Neuronal stem cell (in vitro differentiated cells): ENCODE measurements around the gene MTUS2.
A peak's percentile ranks its signal among the peaks of the same experiment; 100 is the strongest.
"Not testable (repeated sequence)": the region's sequence is repeated elsewhere in the genome, so short reads cannot be mapped to it uniquely, and the experiment has no call there.

ENCODE experiments used
- DNase-seq: peaks from one replicate; pipeline ENCODE4 v3.0.0-alpha.2; 2013; ENCODE audit warnings: low spot score
- H2AFZ ChIP-seq: one replicate; pipeline ENCODE4 v1.6.1; 2013; ENCODE audit warnings: mild to moderate bottlenecking, low read length, inconsistent platforms
- H2AK5ac ChIP-seq: 2 replicates; pipeline ENCODE4 v1.6.1; 2013; ENCODE audit warnings: low read depth, mild to moderate bottlenecking, inconsistent platforms, low read length, moderate library complexity, mixed read lengths
- H2BK120ac ChIP-seq: 2 replicates; pipeline ENCODE4 v1.6.1; 2013; ENCODE audit warnings: low read depth, mild to moderate bottlenecking, inconsistent platforms, low read length, moderate library complexity, mixed read lengths
- H2BK12ac ChIP-seq: one replicate; pipeline ENCODE4 v1.6.1; 2013; ENCODE audit warnings: low read length, inconsistent platforms
- H2BK15ac ChIP-seq: 2 replicates; pipeline ENCODE4 v1.6.1; 2013; ENCODE audit warnings: mild to moderate bottlenecking, low read length, inconsistent platforms, mixed read lengths
- H2BK5ac ChIP-seq: one replicate; pipeline ENCODE4 v1.6.1; 2013; ENCODE audit warnings: inconsistent platforms, mild to moderate bottlenecking, low read length, moderate library complexity
- H3K14ac ChIP-seq: one replicate; pipeline ENCODE4 v1.6.1; 2013; ENCODE audit warnings: low read length, inconsistent platforms
- H3K18ac ChIP-seq: 2 replicates; pipeline ENCODE4 v1.6.1; 2013; ENCODE audit warnings: low read length, inconsistent platforms
- H3K23ac ChIP-seq: 2 replicates; pipeline ENCODE4 v1.6.1; 2013; ENCODE audit warnings: low read depth, mild to moderate bottlenecking, mixed read lengths, low read length, inconsistent platforms; ENCODE audit not compliant: poor library complexity
- H3K27ac ChIP-seq: replicated peaks from 3 replicates; pipeline ENCODE4 v1.5.1; 2013; ENCODE audit warnings: low read length, inconsistent platforms
- H3K27me3 ChIP-seq, 3 experiments: 2 replicates each; pipeline ENCODE4 v1.6.1; 2013; ENCODE audit warnings: low read length in 3 of 3, mild to moderate bottlenecking in 2 of 3, inconsistent platforms in 1 of 3, low read depth in 1 of 3, mixed read lengths in 1 of 3, moderate library complexity in 1 of 3; ENCODE audit not compliant: control insufficient read depth in 3 of 3, insufficient read depth in 3 of 3
- H3K36me3 ChIP-seq, 2 donors: replicated peaks in 1 of 2; 2 replicates each; pipeline ENCODE4 v1.6.1; 2013; ENCODE audit warnings: low read length in 2 of 2; ENCODE audit not compliant: control insufficient read depth in 2 of 2, insufficient read depth in 2 of 2
- H3K4ac ChIP-seq: 2 replicates; pipeline ENCODE4 v1.6.1; 2013; ENCODE audit warnings: inconsistent platforms, mild to moderate bottlenecking, low read length, moderate library complexity
- H3K4me1 ChIP-seq, 2 donors: 1 replicate in 1 of 2; 2 replicates in 1 of 2; pipeline ENCODE4 v1.6.1; 2013; ENCODE audit warnings: low read length in 2 of 2, low read depth in 1 of 2; ENCODE audit not compliant: control insufficient read depth in 2 of 2, insufficient read depth in 1 of 2
- H3K4me2 ChIP-seq: one replicate; pipeline ENCODE4 v1.6.1; 2013; ENCODE audit warnings: mild to moderate bottlenecking, low read length, inconsistent platforms; ENCODE audit not compliant: insufficient read depth, poor library complexity, severe bottlenecking
- H3K4me3 ChIP-seq, 2 donors: 2 replicates each; pipeline ENCODE4 v1.5.1; 2013; ENCODE audit warnings: low read length in 2 of 2, mild to moderate bottlenecking in 2 of 2, inconsistent platforms in 1 of 2, moderate library complexity in 1 of 2
- H3K79me1 ChIP-seq: one replicate; pipeline ENCODE4 v1.6.1; 2013; ENCODE audit warnings: low read depth, mild to moderate bottlenecking, inconsistent platforms, low read length, moderate library complexity
- H3K9ac ChIP-seq: one replicate; pipeline ENCODE4 v1.6.1; 2013; ENCODE audit warnings: mild to moderate bottlenecking, low read depth, low read length, inconsistent platforms; ENCODE audit not compliant: poor library complexity
- H3K9me3 ChIP-seq, 2 donors: replicated peaks in 1 of 2; 2 replicates each; pipeline versions ENCODE3 to v1.6.1; 2013; ENCODE audit warnings: low read length in 2 of 2, mild to moderate bottlenecking in 2 of 2, inconsistent platforms in 1 of 2, low read depth in 1 of 2, mixed read lengths in 1 of 2, moderate library complexity in 1 of 2; ENCODE audit not compliant: control insufficient read depth in 2 of 2, insufficient read depth in 1 of 2
- H4K8ac ChIP-seq: one replicate; pipeline ENCODE4 v1.6.1; 2013; ENCODE audit warnings: low read depth, mild to moderate bottlenecking, inconsistent platforms, low read length, moderate library complexity
- H4K91ac ChIP-seq: one replicate; pipeline ENCODE4 v1.6.1; 2013; ENCODE audit warnings: low read length, low read depth, mild to moderate bottlenecking, inconsistent platforms; ENCODE audit not compliant: poor library complexity
- WGBS, 2 donors: extraction: QIAGEN DNeasy Blood & Tissue Kit; methylation state at CpG; one replicate each; pipeline ENCODE4 v1.1.7; 2013; ENCODE audit warnings: missing lambda C conversion rate in 2 of 2, mixed read lengths in 1 of 2; ENCODE audit not compliant: insufficient read length in 2 of 2, insufficient replicate concordance in 1 of 2; ENCODE audit errors: extremely low coverage in 2 of 2; 5-methylcytosine and 5-hydroxymethylcytosine counted together

MTUS2 gene

GRCh38 chr13:29384466-29384865 is 564.3 kb downstream of the MTUS2 start:
- H4K8ac ChIP-seq = no peak overlapping the region
- no peak overlapping the region for H2BK120ac ChIP-seq
- no peak overlapping the region for H3K18ac ChIP-seq
- no peak overlapping the region for H3K9ac ChIP-seq
- H3K4me3 ChIP-seq = no peak overlapping the region
- H3K4ac ChIP-seq = no peak overlapping the region
- WGBS, 2 donors = no CpG with 5 or more reads among the region's 3 CpGs
- no peaks in the 10 kb centered on the region for H3K9me3 ChIP-seq
- H2AK5ac ChIP-seq = no peak overlapping the region
- no peak overlapping the region for H2BK12ac ChIP-seq
- peak overlapping the region; percentile 10 for H3K14ac ChIP-seq
- H3K27ac ChIP-seq = no peak overlapping the region
- no peaks in the 10 kb centered on the region for H3K79me1 ChIP-seq
- no peak overlapping the region for H3K23ac ChIP-seq
- no peaks in the 10 kb centered on the region for H3K36me3 ChIP-seq
- H3K27me3 ChIP-seq = no peaks in the 10 kb centered on the region
- H3K4me2 ChIP-seq = no peak overlapping the region
- H4K91ac ChIP-seq = no peak overlapping the region
- H3K4me1 ChIP-seq = no peaks in the 10 kb centered on the region
- no peak overlapping the region for H2BK15ac ChIP-seq
- no peak overlapping the region for H2AFZ ChIP-seq
- no peak overlapping the region for H2BK5ac ChIP-seq
- DNase-seq = no peak

- Histone ChIP-seq H3K36me3 (no peaks in the 10 kb centered on the region), H3K4me2 (no peak overlapping the region)
- WGBS, 2 donors = no CpG with 5 or more reads among the region's 4 CpGs
Observed at GRCh38 chr13:29384871-29385270, 564.7 kb downstream of the MTUS2 start.

GRCh38 chr13:29386246-29386645 is 566.1 kb downstream of the MTUS2 start:
- H2AFZ ChIP-seq = no peak overlapping the region
- WGBS, 2 donors = no CpG with 5 or more reads among the region's 3 CpGs
- H2BK5ac ChIP-seq = no peak overlapping the region
- no peak overlapping the region for H2AK5ac ChIP-seq
- H3K4me2 ChIP-seq = no peak overlapping the region
- no peaks in the 10 kb centered on the region for H3K36me3 ChIP-seq
- H2BK15ac ChIP-seq = no peak overlapping the region
- H3K4ac ChIP-seq = no peak overlapping the region
- no peak overlapping the region for H3K9ac ChIP-seq
- H2BK12ac ChIP-seq = no peak overlapping the region
- H4K8ac ChIP-seq = no peak overlapping the region
- H3K18ac ChIP-seq = no peak overlapping the region
- no peak for DNase-seq
- no peak overlapping the region for H2BK120ac ChIP-seq
- no peak overlapping the region for H3K23ac ChIP-seq
- H3K27ac ChIP-seq = no peak overlapping the region
- no peaks in the 10 kb centered on the region for H3K79me1 ChIP-seq
- no peak overlapping the region for H4K91ac ChIP-seq
- H3K14ac ChIP-seq = no peak overlapping the region
- H3K4me1 ChIP-seq = no peaks in the 10 kb centered on the region
- H3K27me3 ChIP-seq = no peaks in the 10 kb centered on the region
- no peaks in the 10 kb centered on the region for H3K9me3 ChIP-seq
- H3K4me3 ChIP-seq = no peak overlapping the region

More at GRCh38 chr13:29384871-29385270, 564.7 kb downstream of the MTUS2 start:
- Histone ChIP-seq H2AFZ (no peak overlapping the region), H3K27me3 (no peaks in the 10 kb centered on the region), H3K4me1 (no peaks in the 10 kb centered on the region), H3K27ac (no peak overlapping the region), H2BK5ac (no peak overlapping the region), H3K23ac (no peak overlapping the region), H3K9me3 (no peaks in the 10 kb centered on the region), H3K18ac (no peak overlapping the region), H2BK15ac (no peak overlapping the region), H3K9ac (no peak overlapping the region), H2AK5ac (no peak overlapping the region), H4K91ac (no peak overlapping the region), H4K8ac (no peak overlapping the region), H3K14ac (no peak overlapping the region), H3K4me3 (no peak overlapping the region), H2BK12ac (no peak overlapping the region), H3K79me1 (no peaks in the 10 kb centered on the region), H2BK120ac (no peak overlapping the region), H3K4ac (no peak overlapping the region)
- no peak for DNase-seq

- not testable (repeated sequence) for H3K14ac ChIP-seq, H3K9me3 ChIP-seq, H3K27me3 ChIP-seq, H3K4me2 ChIP-seq, H2BK120ac ChIP-seq, H3K18ac ChIP-seq, H4K91ac ChIP-seq, H4K8ac ChIP-seq, H2BK5ac ChIP-seq, H3K79me1 ChIP-seq, H3K4ac ChIP-seq, H3K27ac ChIP-seq, DNase-seq, H2BK12ac ChIP-seq, H3K4me1 ChIP-seq, H3K9ac ChIP-seq, H2AK5ac ChIP-seq, H3K36me3 ChIP-seq, H2AFZ ChIP-seq, H2BK15ac ChIP-seq, H3K23ac ChIP-seq, H3K4me3 ChIP-seq
- WGBS, 2 donors = no CpG with 5 or more reads among the region's 9 CpGs
Observed at GRCh38 chr13:29390598-29390997, 570.5 kb downstream of the MTUS2 start.
